ENCODE results near the gene IQGAP2.
"Not testable (repeated sequence)": the region's sequence is repeated elsewhere in the genome, so short reads cannot be mapped to it uniquely, and the experiment has no call there.

The IQGAP2 gene

GRCh38 chr5:76675364-76675763 lies 272.3 kb downstream of the IQGAP2 start:
- DNase-seq (ENCODE audit: low read depth) = no peak
- TF ChIP-seq CTCF (conservative IDR thresholded peaks at IDR 0.05; ENCODE audit: low read length) = no peak
- no peak overlapping the region for H3K4me3 ChIP-seq (ENCODE audit: low read length)

GRCh38 chr5:76677849-76678472 lies 274.9 kb downstream of the IQGAP2 start:
- no peak overlapping the region for H3K4me3 ChIP-seq (ENCODE audit: low read length)
- TF ChIP-seq CTCF (conservative IDR thresholded peaks at IDR 0.05; ENCODE audit: low read length) = no peak
- no peak for DNase-seq (ENCODE audit: low read depth)

GRCh38 chr5:76679231-76679630 lies 276.1 kb downstream of the IQGAP2 start:
- no peak for TF ChIP-seq CTCF (conservative IDR thresholded peaks at IDR 0.05; ENCODE audit: low read length)
- peak; percentile 75 for DNase-seq (ENCODE audit: low read depth)
- H3K4me3 ChIP-seq (ENCODE audit: low read length) = no peak overlapping the region

GRCh38 chr5:76680826-76681225 lies 277.7 kb downstream of the IQGAP2 start:
- DNase-seq (ENCODE audit: low read depth); H3K4me3 ChIP-seq (ENCODE audit: low read length): not testable (repeated sequence)

GRCh38 chr5:76681287-76681686 lies 278.2 kb downstream of the IQGAP2 start:
- no peak for TF ChIP-seq CTCF (conservative IDR thresholded peaks at IDR 0.05; ENCODE audit: low read length)
- no peak overlapping the region for H3K4me3 ChIP-seq (ENCODE audit: low read length)
- no peak for DNase-seq (ENCODE audit: low read depth)

- DNase-seq (ENCODE audit: low read depth) = no peak
- no peak overlapping the region for H3K4me3 ChIP-seq (ENCODE audit: low read length)
- no peak for TF ChIP-seq CTCF (conservative IDR thresholded peaks at IDR 0.05; ENCODE audit: low read length)
Measured at GRCh38 chr5:76682387-76682786, 279.3 kb downstream of the IQGAP2 start.

GRCh38 chr5:76683816-76684731 lies 281.0 kb downstream of the IQGAP2 start:
- H3K4me3 ChIP-seq (ENCODE audit: low read length) = no peak overlapping the region
- DNase-seq (ENCODE audit: low read depth) = no peak
- no peak for TF ChIP-seq CTCF (conservative IDR thresholded peaks at IDR 0.05; ENCODE audit: low read length)

Measured in AG10803 (cell line).